ENCODE data around the gene IFIT1.
"Not testable (repeated sequence)": the region's sequence is repeated elsewhere in the genome, so short reads cannot be mapped to it uniquely, and the experiment has no call there.

Gene IFIT1

DNA sequence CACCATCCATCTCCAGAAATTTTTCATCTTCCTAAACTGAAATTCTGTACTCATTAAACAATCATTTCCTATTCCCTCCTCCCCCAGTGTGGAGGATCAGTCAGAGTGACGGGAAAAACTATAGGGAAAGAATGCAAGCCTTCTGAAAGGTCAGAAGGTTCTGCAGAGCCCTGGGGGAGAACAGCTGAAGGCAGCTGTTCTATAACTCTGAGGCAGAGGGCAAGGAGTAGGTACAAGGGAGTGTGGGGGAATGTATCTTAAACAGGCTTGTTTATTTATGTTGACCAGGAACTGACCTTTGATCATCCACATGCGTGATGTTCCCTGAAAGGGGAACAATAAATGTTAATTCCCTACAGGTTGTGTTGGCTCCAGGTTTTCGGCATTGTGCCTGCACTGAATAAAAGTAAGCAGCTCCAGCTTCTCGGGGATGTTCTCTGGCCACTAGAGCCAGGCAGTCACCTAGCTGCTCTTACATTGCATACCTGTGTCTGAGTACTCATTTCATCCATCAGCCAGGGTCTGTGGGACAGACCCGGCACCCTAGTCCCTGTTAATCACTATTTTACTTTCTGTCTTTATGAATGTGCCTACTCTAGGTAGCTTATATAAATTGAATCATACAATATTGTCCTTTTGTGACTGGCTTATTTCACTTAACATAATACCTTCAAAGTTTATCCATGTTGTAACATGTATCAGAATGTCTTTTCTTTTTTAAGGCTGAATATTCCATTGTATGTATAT is 5.8 kb downstream of the IFIT1 start:
- no peak for DNase-seq

DNA sequence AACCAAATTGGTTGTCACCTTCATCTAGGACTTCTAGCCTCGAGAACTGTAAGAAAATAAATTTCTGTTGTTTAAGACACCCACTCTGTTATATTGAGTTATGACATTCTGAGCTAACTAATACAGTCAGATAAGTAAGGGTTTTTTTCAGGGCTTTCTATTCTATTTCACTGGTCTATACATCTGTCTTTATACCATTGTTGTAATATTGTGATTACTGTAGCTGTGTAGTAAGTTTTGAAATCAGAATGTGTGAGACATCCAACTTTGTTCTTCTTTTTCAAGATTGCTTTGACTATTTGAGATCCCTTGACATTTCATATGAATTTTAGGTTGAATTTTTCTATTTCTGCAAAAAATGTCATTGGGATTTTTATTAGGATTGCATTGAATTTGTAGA is 7.5 kb downstream of the IFIT1 start:
- DNase-seq, result no peak

DNA sequence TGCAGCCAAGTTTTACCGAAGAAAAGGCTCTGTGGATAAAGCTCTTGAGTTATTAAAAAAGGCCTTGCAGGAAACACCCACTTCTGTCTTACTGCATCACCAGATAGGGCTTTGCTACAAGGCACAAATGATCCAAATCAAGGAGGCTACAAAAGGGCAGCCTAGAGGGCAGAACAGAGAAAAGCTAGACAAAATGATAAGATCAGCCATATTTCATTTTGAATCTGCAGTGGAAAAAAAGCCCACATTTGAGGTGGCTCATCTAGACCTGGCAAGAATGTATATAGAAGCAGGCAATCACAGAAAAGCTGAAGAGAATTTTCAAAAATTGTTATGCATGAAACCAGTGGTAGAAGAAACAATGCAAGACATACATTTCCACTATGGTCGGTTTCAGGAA is 10.6 kb downstream of the IFIT1 start:
- no peak for DNase-seq

DNA sequence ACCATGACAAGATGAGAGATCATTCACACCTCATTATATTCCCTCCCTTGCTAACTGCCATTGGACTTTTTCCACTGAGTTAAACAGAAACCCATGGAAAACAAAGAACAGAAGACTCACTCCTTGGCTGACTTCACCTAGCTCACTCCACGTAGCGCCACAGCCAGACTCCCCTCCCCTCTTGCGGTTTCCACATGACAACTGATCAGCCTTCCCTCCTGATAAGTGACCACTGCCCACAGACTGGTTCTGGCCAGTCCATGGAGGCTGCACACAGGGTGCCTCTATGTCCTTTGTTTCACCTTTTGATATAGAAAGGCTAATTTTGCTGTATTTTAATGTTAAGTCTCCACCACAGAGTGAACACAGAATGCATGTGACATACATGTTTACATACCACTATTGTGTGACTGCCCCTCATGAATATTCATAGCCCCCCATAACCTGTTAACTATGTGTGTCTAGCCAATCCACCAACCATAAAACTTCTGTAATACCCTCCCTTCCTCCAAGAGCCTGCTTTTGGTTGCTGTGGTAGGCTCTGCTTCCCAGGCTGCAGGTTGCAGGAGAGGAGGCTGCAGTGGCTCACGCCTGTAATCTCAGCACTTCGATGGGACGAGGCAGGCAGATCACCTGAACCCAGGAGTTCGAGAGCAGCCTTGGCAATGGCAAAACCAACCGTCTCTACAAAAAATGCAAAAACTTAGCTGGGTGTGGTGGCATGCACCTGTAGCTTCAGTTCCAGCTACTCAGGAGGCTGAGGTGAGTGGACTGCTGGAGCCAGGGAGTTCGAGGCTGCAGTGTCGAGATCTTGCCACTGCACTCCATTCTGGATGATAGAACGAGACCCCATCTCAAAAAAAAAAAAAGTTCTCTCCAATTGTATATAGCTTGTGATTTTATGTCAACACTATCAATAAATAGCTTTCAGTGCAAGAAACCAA is 12.0 kb downstream of the IFIT1 start:
- DNase-seq, result peak; percentile 20

DNA sequence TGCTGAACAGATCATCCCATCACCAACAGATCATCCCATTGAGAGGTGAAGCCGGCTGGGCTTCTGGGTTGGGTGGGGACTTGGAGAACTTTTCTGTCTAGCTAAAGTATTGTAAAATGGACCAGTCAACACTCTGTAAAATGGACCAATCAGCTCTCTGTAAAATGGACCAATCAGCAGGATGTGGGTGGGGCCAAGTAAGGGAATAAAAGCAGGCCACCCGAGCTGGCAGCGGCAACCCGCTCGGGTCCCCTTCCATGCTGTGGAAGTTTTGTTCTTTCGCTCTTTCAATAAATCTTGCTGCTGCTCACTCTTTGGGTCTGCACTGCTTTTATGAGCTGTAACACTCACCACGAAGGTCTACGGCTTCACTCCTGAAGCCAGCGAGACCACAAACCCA is 13.8 kb downstream of the IFIT1 start:
- DNase-seq, result not testable (repeated sequence)

DNA sequence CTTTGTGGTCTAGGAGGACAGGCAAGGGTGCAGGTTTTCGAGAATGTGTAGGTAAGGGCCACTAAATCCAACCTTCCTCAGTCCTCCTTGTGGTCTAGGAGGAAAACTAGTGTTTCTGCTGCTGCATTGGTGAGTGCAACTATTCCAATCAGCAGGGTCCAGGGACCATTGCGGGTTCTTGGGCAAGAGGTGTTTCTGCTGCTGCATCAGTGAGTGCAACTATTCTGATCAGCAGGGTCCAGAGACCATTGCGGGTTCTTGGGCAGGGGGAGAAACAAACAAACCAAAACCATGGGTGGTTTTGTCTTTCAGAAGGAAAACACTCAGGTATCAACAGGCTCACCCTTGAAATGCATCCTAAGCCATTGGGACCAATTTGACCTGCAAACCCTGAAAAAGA is 15.4 kb downstream of the IFIT1 start:
- not testable (repeated sequence) for DNase-seq

DNA sequence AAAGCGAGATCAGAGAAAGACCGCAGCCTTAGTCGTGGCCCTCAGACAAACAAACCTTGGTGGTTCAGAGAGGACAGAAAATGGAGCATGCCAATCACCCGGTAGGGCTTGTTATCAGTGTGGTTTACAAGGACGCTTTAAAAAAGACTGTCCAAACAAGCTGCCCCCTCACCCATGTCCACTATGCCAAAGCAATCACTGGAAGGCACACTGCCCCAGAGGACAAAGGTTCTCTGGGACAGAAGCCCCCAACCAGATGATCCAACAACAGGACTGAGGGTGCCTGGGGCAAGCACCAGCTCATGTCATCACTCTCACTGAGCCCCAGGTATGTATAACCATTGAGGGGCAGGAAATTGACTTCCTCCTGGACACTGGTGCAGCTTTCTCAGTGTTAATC is 16.9 kb downstream of the IFIT1 start:
- DNase-seq, result not testable (repeated sequence)

DNA sequence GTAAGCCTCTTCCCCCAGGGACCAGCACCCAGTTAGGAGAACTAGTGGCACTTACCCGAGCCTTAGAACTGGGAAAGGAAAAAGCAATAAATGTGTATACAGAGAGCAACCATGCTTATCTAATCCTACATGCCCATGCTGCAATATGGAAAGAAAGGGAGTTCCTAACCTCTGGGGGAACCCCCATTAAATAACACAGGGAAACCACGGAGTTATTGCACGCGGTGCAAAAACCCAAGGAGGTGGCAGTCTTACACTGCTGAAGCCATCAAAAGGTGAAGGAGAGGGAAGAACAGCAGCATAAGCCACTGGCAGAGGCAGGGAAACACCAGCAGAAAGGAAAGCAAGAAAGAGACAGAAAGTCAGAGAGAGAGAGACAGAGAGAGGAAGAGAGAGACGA is 18.1 kb downstream of the IFIT1 start:
- not testable (repeated sequence) for DNase-seq

DNA sequence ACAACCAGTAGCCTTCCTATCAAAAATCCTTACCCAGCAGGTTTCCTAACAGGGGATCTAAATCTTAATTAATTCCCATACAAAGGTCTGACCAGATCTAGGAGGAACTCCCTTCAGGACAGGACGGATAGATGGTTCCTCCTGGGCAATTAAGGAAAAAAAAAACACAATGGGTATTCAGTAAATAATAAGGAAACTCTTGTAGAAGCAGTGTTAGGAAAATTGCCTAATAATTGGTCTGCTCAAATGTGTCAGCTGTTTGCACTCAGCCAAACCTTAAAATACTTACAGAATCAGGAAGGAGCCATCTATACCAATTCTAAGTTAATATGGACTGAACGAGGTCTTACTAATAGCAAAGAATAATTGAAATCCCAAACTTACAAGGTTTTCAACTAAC is 18.7 kb downstream of the IFIT1 start:
- not testable (repeated sequence) for DNase-seq

DNA sequence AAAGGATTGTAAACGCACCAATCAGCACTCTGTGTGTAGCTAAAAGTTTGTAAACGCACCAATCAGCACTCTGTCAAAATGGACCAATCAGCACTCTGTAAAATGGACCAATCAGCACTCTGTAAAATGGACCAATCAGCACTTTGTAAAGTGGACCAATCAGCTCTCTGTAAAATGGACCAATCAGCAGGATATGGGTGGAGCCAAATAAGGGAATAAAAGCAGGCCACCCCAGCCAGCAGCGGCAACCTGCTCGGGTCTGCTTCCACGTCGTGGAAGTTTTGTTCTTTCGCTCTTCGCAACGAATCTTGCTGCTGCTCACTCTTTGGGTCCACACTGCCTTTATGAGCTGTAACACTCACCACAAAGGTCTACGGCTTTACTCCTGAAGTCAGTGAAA is 19.9 kb downstream of the IFIT1 start:
- DNase-seq, result not testable (repeated sequence)

DNA sequence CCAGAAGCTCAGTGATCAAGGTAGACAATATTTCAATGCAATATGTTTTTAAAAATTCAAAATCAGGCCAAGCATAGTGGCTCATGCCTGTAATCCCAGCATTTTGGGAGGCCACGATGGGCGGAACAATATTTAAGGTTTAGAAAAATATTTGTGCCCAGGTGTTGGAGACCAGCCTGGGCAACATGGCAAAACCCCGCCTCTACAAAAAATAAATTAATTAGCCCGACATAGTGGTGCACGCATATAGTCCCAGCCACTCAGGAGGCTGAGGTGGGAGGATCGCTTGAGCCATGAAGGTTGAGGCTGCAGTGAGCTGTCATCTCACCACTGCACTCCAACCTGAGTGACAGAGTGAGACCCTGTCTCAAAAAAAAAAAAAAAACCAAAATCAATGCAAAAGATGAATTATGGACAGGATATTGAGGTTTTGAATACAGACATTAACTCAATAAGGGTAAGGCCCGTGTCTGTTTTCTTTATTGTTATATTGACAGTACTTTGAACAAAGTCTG is 21.0 kb downstream of the IFIT1 start:
- DNase-seq, result no peak

DNA sequence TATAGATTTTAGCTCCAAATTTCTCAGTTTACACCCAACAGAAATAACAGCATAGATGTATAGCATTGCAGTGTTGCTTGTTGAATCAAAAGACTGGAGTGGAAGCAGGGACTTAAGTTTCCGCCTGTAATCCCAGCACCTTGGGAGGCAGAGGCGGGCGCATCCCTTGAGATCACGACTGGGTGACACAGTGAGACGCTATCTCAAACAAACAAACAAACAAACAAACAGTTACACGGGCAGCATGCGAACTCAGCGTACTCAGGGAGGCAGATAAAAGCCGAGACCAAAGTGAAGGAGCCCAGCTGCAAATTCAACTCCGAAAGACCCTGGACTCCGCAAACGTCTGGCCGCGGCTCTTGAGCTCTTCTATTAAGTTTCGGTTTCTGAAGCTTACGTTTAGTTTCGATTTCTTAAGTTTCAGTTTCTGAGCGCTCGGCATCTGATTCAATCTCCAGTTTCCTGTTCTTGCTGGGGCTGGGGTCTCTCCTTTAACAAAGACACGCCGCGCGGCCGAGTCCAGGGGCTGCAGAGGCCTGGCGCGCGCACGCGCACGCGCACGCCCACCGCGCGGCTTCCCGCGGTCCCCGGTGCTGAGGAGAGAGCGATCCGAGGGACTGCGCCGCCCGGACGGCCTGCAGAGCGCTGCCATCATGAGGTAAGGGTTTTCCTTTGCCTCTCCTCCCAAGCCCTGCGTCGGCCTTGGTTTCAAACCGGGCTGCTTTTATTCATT is 21.9 kb downstream of the IFIT1 start, which contains the start of gene IFIT5:
IFIT5 (plus strand) TSS at position 423 of the 733 bp plus-strand sequence; CDS start at position 654, 231 bp downstream.
- DNase-seq, result peak; percentile 98

DNA sequence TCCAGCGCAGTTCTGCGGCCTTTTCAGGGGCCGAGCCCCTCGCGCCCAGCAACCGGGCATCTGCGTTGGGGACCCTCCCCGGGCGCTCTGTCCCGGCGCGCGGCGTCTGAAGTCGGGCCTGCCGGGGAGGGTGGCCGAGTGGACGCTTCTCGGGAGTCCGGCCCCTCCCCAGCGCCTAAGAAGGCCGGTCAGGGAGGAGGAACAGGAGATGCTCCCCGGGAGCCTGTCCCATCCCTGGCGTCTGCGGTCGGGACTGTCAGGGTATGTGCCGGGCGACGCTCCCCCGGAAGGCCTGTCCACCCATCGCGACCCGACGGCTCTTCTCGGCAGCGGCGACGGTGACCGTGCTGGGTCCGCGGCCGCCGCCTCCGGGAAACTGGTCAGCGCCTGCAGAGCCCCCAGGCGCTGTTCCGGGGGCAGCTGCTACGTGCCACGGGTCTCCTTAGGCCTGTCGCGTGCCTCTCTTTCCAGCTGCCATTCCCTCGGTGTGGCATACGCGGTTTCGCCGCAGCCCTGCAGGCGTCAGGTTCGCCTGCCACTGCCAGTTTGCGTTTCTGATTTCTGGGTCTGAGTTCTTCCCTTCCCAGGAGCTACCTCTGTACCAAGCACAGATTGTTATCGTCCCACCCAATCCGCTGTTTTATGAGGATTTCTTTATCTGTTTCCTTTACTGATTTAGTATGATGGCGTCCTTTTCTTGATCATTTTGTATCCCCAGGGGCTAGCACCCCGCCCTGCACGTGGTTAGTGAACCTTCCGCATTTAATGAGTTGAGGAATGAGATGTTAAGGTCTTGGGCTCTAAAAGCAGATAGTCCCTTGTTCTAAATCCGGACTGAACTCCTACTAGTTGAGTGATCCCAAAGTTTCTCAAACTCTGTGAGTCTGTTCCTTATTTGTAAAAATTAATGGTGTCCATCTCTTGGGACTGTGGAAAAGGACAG is 22.7 kb downstream of the IFIT1 start:
- DNase-seq, result no peak

DNA sequence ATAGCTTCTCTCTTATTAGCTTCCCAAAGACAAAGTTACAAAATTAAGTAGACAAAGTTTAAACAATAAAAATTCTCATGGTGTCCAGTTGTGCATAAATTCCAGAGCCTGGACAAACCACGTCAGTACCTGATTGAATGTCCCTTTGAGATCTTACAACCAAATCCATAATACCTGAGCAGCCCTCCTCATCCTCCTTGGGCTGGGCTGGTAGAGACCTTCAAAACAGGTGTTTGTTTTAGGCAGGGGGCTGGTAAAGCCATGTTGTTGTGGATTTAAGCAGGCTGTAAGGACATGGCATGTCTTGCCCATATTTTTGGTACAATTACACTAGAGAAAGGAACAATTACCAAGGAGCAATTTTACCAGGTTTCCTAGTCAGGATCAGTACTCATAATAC is 24.0 kb downstream of the IFIT1 start:
- DNase-seq, result no peak

DNA sequence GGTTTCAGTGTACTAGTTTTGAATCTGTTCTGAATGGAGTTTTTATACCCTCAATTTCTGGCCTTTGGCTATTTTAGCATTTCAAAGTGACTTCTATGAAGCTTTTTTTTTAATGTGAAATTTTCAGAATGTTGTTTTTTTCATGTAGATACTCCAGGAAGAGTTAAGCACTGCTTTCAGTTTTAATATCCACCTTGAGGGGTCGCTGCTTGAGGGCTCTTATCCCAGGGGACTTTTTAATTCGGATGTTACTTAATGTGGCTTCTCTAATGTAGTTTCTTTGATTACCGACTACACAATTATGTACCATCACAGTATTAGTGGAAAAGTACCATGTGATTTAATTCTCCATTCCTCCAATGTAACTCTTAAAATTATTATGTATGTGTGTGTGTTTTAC is 27.1 kb downstream of the IFIT1 start:
- DNase-seq, result no peak

DNA sequence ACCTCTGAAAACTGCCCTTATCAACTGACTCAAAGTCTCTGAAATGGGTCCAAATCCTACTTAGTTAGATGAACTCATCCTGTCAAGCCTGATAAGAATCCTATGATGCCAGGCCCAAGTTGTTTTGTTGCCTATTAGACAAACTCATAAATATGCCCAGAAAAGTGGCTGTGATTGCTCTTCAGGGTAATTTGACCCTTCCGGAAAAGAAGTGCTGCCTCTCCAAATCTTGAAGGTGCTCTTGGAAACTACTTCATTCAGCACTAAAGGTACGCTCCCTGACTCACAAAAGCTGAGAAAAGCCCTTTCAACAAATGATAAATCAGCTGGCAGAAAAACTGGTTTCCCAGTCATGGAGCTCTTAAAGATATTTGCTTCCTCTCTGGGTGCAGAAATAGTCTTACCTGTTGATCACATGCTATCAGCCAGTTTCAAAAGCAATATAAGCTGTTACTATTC is 28.6 kb downstream of the IFIT1 start:
- DNase-seq, result no peak

DNA sequence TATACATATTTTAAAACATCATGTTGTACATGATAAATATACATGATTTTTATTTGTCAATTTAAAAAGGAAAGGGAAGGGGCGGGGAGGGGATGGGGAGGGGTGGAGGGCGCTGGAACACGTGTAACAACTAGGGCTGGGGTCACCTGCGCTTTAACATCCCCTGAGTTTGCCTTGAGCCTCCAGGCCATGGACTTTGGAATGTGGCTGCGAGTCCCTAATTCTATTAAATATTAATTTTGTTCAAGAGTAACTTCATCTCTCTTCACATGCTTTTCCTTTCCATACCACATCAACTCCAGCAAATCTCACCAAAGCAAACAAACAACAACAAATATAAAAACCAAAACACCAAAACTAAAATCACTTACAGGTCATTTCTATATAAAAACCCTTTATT is 32.6 kb downstream of the IFIT1 start:
- DNase-seq, result no peak

DNA sequence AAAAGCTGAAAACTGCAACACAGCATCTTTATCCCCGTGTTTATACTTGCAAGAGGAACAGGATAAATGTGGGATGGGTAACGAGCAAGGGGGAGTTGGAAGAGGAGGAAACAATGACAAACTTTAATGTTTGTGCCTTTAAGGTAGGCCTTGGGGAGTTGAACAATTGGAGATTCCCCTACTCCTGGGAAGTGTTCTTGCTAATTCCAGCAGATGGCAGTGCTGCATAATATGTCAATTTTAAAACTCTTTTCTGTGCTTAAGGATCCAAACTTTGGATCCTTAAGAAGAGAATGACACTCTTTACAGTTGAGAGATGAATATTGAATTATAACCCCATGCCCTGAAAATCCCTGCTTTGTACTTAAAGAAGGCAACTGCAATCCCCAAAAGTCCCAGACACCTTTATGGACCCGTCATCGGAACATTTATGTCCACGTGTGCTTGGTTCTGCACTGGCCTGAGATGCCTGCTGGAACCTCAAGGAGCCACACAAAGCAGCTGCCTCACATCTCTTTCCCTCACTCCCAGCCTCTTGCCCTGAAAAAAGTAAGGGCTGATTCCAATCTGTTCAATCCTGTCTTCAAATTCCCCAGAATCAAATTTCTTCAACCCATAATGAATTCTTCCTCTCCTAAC is 33.9 kb downstream of the IFIT1 start:
- peak; percentile 47 for DNase-seq

DNA sequence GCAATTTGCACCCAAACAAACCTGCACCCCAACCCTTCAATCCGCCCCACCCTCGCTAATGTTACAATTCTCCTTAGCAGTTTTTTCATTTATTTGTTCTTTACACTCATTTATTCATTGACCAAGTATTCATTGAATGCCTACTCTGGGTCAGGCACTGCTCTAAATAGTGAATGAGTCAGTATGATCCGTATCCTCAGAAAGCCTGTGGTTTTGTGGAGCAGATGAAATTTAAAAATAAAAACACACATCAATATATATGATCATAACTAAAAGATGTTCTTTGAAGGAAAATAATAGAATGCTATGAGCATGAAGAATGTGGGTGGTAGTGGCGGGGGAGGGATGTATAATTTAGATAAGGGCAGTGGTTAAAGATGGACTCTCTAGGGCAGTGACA is 35.2 kb downstream of the IFIT1 start:
- no peak for DNase-seq

DNA sequence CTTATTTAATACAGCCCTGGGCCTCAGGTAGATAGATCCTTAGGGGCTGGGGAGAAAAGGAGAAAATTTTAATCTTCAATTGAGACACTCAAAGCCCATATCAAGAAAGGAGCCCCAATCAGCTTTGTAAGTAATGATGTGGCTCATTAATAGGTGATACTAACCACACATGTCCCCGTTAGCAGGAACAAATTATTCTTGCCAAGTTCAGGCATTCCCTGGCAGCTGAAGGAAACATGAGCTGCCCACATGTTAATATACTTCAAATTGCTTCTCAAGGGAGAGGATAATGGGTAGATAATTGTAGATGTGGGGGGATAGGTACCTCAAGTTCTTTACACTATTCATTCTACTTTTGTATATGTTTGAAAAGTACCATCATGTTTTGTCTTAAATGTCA is 36.5 kb downstream of the IFIT1 start:
- no peak for DNase-seq

DNA sequence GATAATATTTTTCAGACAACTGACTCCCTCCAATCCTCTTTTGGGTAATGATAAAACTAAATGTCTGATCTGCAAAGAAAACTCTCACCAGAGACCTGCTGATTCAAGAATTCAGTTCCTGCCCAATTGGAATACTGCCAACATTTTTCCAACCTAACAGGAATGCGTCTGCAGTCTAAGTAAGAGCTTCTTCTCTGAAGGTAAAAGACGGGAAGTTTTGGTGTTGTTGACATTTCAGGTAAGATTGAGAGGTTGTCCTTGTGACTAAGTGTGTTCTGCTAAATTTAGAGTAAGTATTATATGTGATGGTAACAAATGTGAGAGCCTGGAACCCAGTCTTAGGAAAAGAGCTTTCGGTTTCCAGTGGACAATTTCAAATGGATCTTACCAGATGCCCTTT is 39.6 kb downstream of the IFIT1 start:
- no peak for DNase-seq

Data from right kidney (tissue), 1 donor.